ENCODE results near the gene ABCB11.

GRCh38 chr2:169034256-169034655 lies 3.1 kb upstream of the ABCB11 start:
- TF ChIP-seq CTCF (IDR thresholded peaks at IDR 0.05 in 4 of 5, conservative IDR thresholded peaks at IDR 0.05 in 1 of 5) (no peak), POLR2A (IDR thresholded peaks at IDR 0.05) (no peak)

Measured in gastrocnemius medialis (tissue), 4 donors.